GM21786 (cell line): ENCODE data around the gene UBXN6.
A peak's percentile ranks its signal among the peaks of the same experiment; 100 is the strongest.

ENCODE experiments used
- ATAC-seq: cut with Tn5 transposase; IDR thresholded peaks from one replicate; pipeline ENCODE4 v1.9.1; 2021; ENCODE audit not compliant: unreplicated experiment

The UBXN6 gene

GRCh38 chr19:4457654-4458395, at the start of gene UBXN6:
TSS of gene UBXN6 (minus strand) at chr19:4457794. CDS start at chr19:4457697, 97 bp downstream.
- ATAC-seq = peak; percentile 92

- no peak for ATAC-seq
These were observed 49.5 kb upstream of the UBXN6 start for GRCh38 chr19:4507150-4507452.

GRCh38 chr19:4506449-4507149, 49.0 kb upstream of the UBXN6 start:
- no peak for ATAC-seq

GRCh38 chr19:4505570-4506448, 48.2 kb upstream of the UBXN6 start:
- ATAC-seq = no peak

- no peak for ATAC-seq
These were observed 47.4 kb upstream of the UBXN6 start for GRCh38 chr19:4504891-4505569.

GRCh38 chr19:4504297-4504701, 46.7 kb upstream of the UBXN6 start:
- ATAC-seq = no peak

GRCh38 chr19:4503825-4504170, 46.2 kb upstream of the UBXN6 start:
- no peak for ATAC-seq

GRCh38 chr19:4503132-4503824, 45.7 kb upstream of the UBXN6 start:
- no peak for ATAC-seq

- no peak for ATAC-seq
These were observed 44.9 kb upstream of the UBXN6 start for GRCh38 chr19:4502282-4503131.

GRCh38 chr19:4501691-4502090, 44.1 kb upstream of the UBXN6 start:
- no peak for ATAC-seq

GRCh38 chr19:4500841-4501591, 43.4 kb upstream of the UBXN6 start:
- ATAC-seq = no peak

GRCh38 chr19:4499855-4500254, 42.3 kb upstream of the UBXN6 start:
- ATAC-seq = no peak

GRCh38 chr19:4499318-4499717, 41.7 kb upstream of the UBXN6 start:
- ATAC-seq = no peak

- ATAC-seq = no peak
These were observed 41.1 kb upstream of the UBXN6 start for GRCh38 chr19:4498694-4499093.

- ATAC-seq = no peak
These were observed 40.3 kb upstream of the UBXN6 start for GRCh38 chr19:4497770-4498389.

GRCh38 chr19:4496304-4496703, 38.7 kb upstream of the UBXN6 start:
- ATAC-seq = no peak

GRCh38 chr19:4495471-4495870, 37.9 kb upstream of the UBXN6 start:
- ATAC-seq = no peak

- no peak for ATAC-seq
These were observed 37.1 kb upstream of the UBXN6 start for GRCh38 chr19:4494691-4495064.
